HEK293T (cell line): Measurements from ENCODE around the gene SNED1.

Source experiments
- FOXM1 ChIP-seq: fragments of 450-650 bp; IDR thresholded peaks from 2 replicates; pipeline ENCODE4 v1.6.1; 2017; ENCODE audit warnings: mild to moderate bottlenecking, borderline replicate concordance
- TARDBP ChIP-seq: fragments of 450-650 bp; IDR thresholded peaks from 2 replicates; pipeline ENCODE4 v1.6.1; 2016

DNA sequence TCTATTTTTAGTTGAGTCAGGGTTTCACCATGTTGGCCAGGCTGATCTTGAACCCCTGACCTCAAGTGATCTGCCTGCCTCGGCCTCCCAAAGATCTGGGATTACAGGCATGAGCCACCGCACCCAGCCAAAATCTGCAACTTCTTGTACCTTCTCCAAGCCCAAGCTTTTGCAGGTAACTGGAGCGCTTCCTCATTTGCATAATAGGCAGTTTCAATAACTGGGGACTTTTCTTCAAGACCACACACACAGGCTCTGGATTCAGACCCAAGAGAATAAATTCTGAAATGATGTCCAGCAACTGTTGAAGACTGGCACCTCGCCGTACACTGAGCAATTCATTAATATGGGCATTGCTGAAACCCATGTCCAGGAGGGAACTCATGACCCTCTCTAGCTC lies 100.8 kb downstream of the SNED1 start:
- TF ChIP-seq FOXM1 (no peak), TARDBP (no peak)
